Stimulated activated memory B cell treated with anti-CD40 and anti-IgM and Interleukin-4, amounts not matched to agents 10 μg/mL and 1 μg/mL and 100 μg/mL, for 72 hours (primary cell): ENCODE data around the gene SEPTIN5.

ENCODE experiments used
- ATAC-seq: fragments of 150-1000 bp; cut with Tn5 transposase; 2 replicates; pipeline ENCODE4 v1.10.0; 2021
- H3K27ac Mint-ChIP-seq: one replicate; pipeline ENCODE4 v1.8.0; 2022; ENCODE audit warnings: mild to moderate bottlenecking, mixed read lengths
- H3K27me3 Mint-ChIP-seq: one replicate; pipeline ENCODE4 v1.8.0; 2022; ENCODE audit warnings: mixed read lengths
- H3K36me3 Mint-ChIP-seq: one replicate; pipeline ENCODE4 v1.8.0; 2022; ENCODE audit warnings: mixed read lengths
- H3K4me1 Mint-ChIP-seq: one replicate; pipeline ENCODE4 v1.8.0; 2022; ENCODE audit warnings: mixed read lengths
- H3K4me3 Mint-ChIP-seq: one replicate; pipeline ENCODE4 v1.8.0; 2022; ENCODE audit warnings: mild to moderate bottlenecking, moderate library complexity, mixed read lengths
- H3K9me3 Mint-ChIP-seq: one replicate; pipeline ENCODE4 v1.8.0; 2022; ENCODE audit warnings: mixed read lengths

SEPTIN5 gene

GRCh38 chr22:19741053-19741452, 26.8 kb downstream of the SEPTIN5 start:
- Mint-ChIP-seq H3K36me3 (no peaks in the 10 kb centered on the region), H3K27me3 (peaks cover 16% of the 10 kb centered on the region), H3K9me3 (no peaks in the 10 kb centered on the region), H3K4me1 (no peaks in the 10 kb centered on the region), H3K27ac (no peak overlapping the region), H3K4me3 (no peak overlapping the region)
- ATAC-seq, result no peak

GRCh38 chr22:19742160-19743066, 28.1 kb downstream of the SEPTIN5 start:
- no peaks in the 10 kb centered on the region for H3K36me3 Mint-ChIP-seq
- no peaks in the 10 kb centered on the region for H3K4me1 Mint-ChIP-seq
- H3K27ac Mint-ChIP-seq, result no peak overlapping the region
- H3K4me3 Mint-ChIP-seq, result no peak overlapping the region
- no peak for ATAC-seq
- no peaks in the 10 kb centered on the region for H3K9me3 Mint-ChIP-seq
- peaks cover 23% of the 10 kb centered on the region for H3K27me3 Mint-ChIP-seq

GRCh38 chr22:19743081-19743480, 28.8 kb downstream of the SEPTIN5 start:
- Mint-ChIP-seq H3K36me3 (no peaks in the 10 kb centered on the region), H3K9me3 (no peaks in the 10 kb centered on the region), H3K27ac (no peak overlapping the region), H3K4me3 (no peak overlapping the region), H3K27me3 (peaks cover 23% of the 10 kb centered on the region), H3K4me1 (no peaks in the 10 kb centered on the region)
- ATAC-seq, result no peak

GRCh38 chr22:19743651-19744050, 29.3 kb downstream of the SEPTIN5 start:
- peaks cover 25% of the 10 kb centered on the region for H3K27me3 Mint-ChIP-seq
- no peak overlapping the region for H3K27ac Mint-ChIP-seq
- ATAC-seq, result no peak
- H3K36me3 Mint-ChIP-seq, result no peaks in the 10 kb centered on the region
- H3K9me3 Mint-ChIP-seq, result no peaks in the 10 kb centered on the region
- no peaks in the 10 kb centered on the region for H3K4me1 Mint-ChIP-seq
- no peak overlapping the region for H3K4me3 Mint-ChIP-seq

- Mint-ChIP-seq H3K27me3 (peaks cover 25% of the 10 kb centered on the region), H3K36me3 (no peaks in the 10 kb centered on the region), H3K4me3 (no peak overlapping the region), H3K9me3 (no peaks in the 10 kb centered on the region), H3K27ac (no peak overlapping the region), H3K4me1 (no peaks in the 10 kb centered on the region)
- no peak for ATAC-seq
These were observed 30.2 kb downstream of the SEPTIN5 start for GRCh38 chr22:19744350-19745006.

GRCh38 chr22:19745155-19746101, 31.1 kb downstream of the SEPTIN5 start:
- Mint-ChIP-seq H3K36me3 (no peaks in the 10 kb centered on the region), H3K9me3 (no peaks in the 10 kb centered on the region), H3K4me3 (no peak overlapping the region), H3K27me3 (peaks cover 26% of the 10 kb centered on the region), H3K4me1 (no peaks in the 10 kb centered on the region), H3K27ac (no peak overlapping the region)
- no peak for ATAC-seq

- Mint-ChIP-seq H3K4me3 (no peak overlapping the region), H3K27ac (no peak overlapping the region), H3K27me3 (peaks cover 39% of the 10 kb centered on the region), H3K4me1 (no peaks in the 10 kb centered on the region), H3K36me3 (no peaks in the 10 kb centered on the region), H3K9me3 (no peaks in the 10 kb centered on the region)
- ATAC-seq, result no peak
These were observed 32.4 kb downstream of the SEPTIN5 start for GRCh38 chr22:19746726-19747125.

GRCh38 chr22:19747551-19747950, 33.2 kb downstream of the SEPTIN5 start:
- H3K27ac Mint-ChIP-seq, result no peak overlapping the region
- no peak overlapping the region for H3K4me3 Mint-ChIP-seq
- H3K27me3 Mint-ChIP-seq, result peaks cover 47% of the 10 kb centered on the region
- H3K36me3 Mint-ChIP-seq, result no peaks in the 10 kb centered on the region
- H3K9me3 Mint-ChIP-seq, result no peaks in the 10 kb centered on the region
- no peaks in the 10 kb centered on the region for H3K4me1 Mint-ChIP-seq
- ATAC-seq, result no peak

- no peak overlapping the region for H3K27ac Mint-ChIP-seq
- H3K4me3 Mint-ChIP-seq, result no peak overlapping the region
- H3K4me1 Mint-ChIP-seq, result no peaks in the 10 kb centered on the region
- no peaks in the 10 kb centered on the region for H3K9me3 Mint-ChIP-seq
- no peaks in the 10 kb centered on the region for H3K36me3 Mint-ChIP-seq
- H3K27me3 Mint-ChIP-seq, result peaks cover 53% of the 10 kb centered on the region
- no peak for ATAC-seq
These were observed 33.8 kb downstream of the SEPTIN5 start for GRCh38 chr22:19748139-19748538.

GRCh38 chr22:19748991-19749664, 34.8 kb downstream of the SEPTIN5 start:
- H3K36me3 Mint-ChIP-seq, result no peaks in the 10 kb centered on the region
- no peak overlapping the region for H3K27ac Mint-ChIP-seq
- H3K27me3 Mint-ChIP-seq, result peaks cover 63% of the 10 kb centered on the region
- no peak overlapping the region for H3K4me3 Mint-ChIP-seq
- no peaks in the 10 kb centered on the region for H3K4me1 Mint-ChIP-seq
- ATAC-seq, result no peak
- no peaks in the 10 kb centered on the region for H3K9me3 Mint-ChIP-seq

- Mint-ChIP-seq H3K27ac (no peak overlapping the region), H3K27me3 (peaks cover 70% of the 10 kb centered on the region), H3K4me1 (no peaks in the 10 kb centered on the region), H3K36me3 (no peaks in the 10 kb centered on the region), H3K9me3 (no peaks in the 10 kb centered on the region), H3K4me3 (no peak overlapping the region)
- no peak for ATAC-seq
These were observed 35.6 kb downstream of the SEPTIN5 start for GRCh38 chr22:19749876-19750275.

GRCh38 chr22:19750507-19751490, 36.5 kb downstream of the SEPTIN5 start:
- Mint-ChIP-seq H3K4me3 (no peak overlapping the region), H3K27ac (no peak overlapping the region), H3K36me3 (no peaks in the 10 kb centered on the region), H3K27me3 (peaks cover 79% of the 10 kb centered on the region), H3K4me1 (peaks cover 4% of the 10 kb centered on the region), H3K9me3 (no peaks in the 10 kb centered on the region)
- no peak for ATAC-seq

- peaks cover 12% of the 10 kb centered on the region for H3K4me1 Mint-ChIP-seq
These were observed 37.4 kb downstream of the SEPTIN5 start for GRCh38 chr22:19751497-19752245.

More at GRCh38 chr22:19751497-19752245, 37.4 kb downstream of the SEPTIN5 start:
- no peak for ATAC-seq
- Mint-ChIP-seq H3K9me3 (no peaks in the 10 kb centered on the region), H3K27ac (no peak overlapping the region), H3K36me3 (no peaks in the 10 kb centered on the region), H3K27me3 (peaks cover 79% of the 10 kb centered on the region), H3K4me3 (no peak overlapping the region)
